Omental fat pad (tissue), 4 donors: ENCODE results near the gene CCNJ. TPM values are rescaled to one million over a fixed set of nuclear protein-coding genes. Genes with fewer than 3 reads are reported as not detected.

Source experiments
- ATAC-seq: fragments of 150-250 bp; one replicate; pipeline ENCODE4 v1.9.1; 2016; ENCODE audit warnings: mild to moderate bottlenecking, moderate library complexity; ENCODE audit not compliant: low FRiP score
- DNase-seq: peaks from one replicate; pipeline ENCODE4 v3.0.0-alpha.2; 2019; ENCODE audit warnings: low spot score
- total RNA-seq, 4 donors: library from RNA; depleted of rRNA; stranded (reverse); fragments of >200 nt; gene quantifications; one replicate each; pipeline ENCODE4 v1.1.0, GENCODE V29; 2016
- TF ChIP-seq, protein P1 (sequence below), 3 donors: fragments of 450-650 bp; IDR thresholded peaks; one replicate each; pipeline ENCODE4 v1.5.1; 2016 to 2017; ENCODE audit warnings: antibody characterized with exemption in 3 of 3, mild to moderate bottlenecking in 3 of 3, moderate library complexity in 2 of 3

The CCNJ gene
- total RNA-seq, 4 donors from 2014 or later, result 3.8 to 12.1 (median 5.1) TPM

DNA sequence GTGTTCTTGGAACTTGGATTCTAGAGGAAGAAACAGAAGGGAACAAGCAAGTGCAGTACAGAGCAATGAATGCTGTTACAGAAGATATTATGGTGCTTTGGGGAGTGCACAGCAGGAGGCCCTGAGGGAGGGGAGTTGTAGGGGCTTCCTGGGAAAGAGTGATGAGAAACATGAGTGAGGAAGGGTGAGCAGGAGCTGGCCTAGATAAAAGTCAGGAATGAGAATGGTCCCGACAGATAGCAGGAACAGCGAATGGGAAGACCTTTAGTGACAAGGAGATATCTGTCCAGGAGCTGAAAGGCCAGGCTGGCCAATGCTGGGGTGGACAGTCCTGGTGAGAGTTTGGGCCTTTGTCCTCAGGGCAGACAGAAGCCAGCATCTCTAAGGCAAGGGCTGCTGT lies 20.6 kb upstream of the CCNJ start:
- DNase-seq (no peak), ATAC-seq (no peak)
- TF ChIP-seq, protein P1, sequence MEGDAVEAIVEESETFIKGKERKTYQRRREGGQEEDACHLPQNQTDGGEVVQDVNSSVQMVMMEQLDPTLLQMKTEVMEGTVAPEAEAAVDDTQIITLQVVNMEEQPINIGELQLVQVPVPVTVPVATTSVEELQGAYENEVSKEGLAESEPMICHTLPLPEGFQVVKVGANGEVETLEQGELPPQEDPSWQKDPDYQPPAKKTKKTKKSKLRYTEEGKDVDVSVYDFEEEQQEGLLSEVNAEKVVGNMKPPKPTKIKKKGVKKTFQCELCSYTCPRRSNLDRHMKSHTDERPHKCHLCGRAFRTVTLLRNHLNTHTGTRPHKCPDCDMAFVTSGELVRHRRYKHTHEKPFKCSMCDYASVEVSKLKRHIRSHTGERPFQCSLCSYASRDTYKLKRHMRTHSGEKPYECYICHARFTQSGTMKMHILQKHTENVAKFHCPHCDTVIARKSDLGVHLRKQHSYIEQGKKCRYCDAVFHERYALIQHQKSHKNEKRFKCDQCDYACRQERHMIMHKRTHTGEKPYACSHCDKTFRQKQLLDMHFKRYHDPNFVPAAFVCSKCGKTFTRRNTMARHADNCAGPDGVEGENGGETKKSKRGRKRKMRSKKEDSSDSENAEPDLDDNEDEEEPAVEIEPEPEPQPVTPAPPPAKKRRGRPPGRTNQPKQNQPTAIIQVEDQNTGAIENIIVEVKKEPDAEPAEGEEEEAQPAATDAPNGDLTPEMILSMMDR (IDR thresholded peaks at IDR 0.05), result no peak

DNA sequence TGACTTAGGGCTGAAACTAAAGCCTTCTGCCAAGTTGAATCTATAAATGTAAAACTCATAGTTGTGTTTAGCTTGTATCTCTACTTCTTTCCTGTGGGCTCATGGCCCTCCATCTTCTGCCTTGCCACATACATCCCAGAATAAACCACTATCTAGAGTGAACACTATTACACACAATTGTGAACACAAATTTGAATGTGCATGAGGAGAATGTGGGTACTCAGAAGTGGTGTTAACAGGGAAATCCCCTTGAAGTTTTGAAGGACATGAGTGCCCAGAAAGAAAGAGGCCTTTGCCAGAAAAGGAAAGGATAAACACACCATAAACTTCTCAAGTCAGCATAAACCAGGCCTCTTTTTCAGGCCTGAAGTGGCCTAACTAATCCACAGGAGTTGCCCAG lies 20.2 kb upstream of the CCNJ start:
- TF ChIP-seq, protein P1 (IDR thresholded peaks at IDR 0.05), result no peak
- ATAC-seq (no peak), DNase-seq (no peak)

DNA sequence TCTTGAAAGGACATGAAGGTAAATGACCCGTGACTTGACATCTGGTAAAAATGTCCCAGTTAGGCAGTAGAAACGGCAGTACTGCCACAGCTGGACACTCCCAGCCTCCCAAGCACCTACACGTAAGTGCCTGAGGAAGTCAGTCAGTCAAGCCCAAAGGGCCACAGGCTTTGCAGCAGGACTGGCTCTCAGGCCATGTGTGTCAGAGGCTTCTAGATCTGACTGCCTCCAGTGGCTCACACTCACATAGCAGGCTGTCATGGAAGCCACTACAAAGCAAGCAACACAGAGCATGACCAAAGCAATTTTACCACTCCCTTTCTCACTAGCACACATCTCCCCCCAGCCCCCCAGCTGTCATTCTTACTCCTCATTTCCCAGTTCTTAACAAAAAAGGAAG lies 17.8 kb upstream of the CCNJ start:
- TF ChIP-seq, protein P1 (IDR thresholded peaks at IDR 0.05), result no peak
- DNase-seq, result no peak
- no peak for ATAC-seq

DNA sequence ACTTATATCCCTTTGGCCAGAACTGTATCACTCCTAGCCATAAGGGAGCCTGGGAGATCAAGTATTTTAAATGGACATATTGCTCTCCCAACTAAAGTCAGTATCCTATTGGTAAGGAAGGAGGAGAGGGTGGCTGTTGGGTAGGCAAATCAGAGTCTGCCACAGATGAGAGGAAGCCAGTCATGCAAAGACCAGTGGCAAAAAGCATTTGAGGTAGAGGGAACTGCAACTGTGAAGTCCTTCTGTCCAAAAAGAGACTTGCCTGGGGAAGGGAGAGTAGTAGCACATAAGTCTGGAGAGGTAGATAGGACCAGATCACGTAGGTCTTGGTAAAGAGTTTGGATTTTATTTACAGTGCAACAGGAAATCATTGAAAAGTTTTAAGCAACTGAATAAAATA lies 8.8 kb upstream of the CCNJ start:
- TF ChIP-seq, protein P1 (IDR thresholded peaks at IDR 0.05), result no peak
- no peak for DNase-seq
- no peak for ATAC-seq

DNA sequence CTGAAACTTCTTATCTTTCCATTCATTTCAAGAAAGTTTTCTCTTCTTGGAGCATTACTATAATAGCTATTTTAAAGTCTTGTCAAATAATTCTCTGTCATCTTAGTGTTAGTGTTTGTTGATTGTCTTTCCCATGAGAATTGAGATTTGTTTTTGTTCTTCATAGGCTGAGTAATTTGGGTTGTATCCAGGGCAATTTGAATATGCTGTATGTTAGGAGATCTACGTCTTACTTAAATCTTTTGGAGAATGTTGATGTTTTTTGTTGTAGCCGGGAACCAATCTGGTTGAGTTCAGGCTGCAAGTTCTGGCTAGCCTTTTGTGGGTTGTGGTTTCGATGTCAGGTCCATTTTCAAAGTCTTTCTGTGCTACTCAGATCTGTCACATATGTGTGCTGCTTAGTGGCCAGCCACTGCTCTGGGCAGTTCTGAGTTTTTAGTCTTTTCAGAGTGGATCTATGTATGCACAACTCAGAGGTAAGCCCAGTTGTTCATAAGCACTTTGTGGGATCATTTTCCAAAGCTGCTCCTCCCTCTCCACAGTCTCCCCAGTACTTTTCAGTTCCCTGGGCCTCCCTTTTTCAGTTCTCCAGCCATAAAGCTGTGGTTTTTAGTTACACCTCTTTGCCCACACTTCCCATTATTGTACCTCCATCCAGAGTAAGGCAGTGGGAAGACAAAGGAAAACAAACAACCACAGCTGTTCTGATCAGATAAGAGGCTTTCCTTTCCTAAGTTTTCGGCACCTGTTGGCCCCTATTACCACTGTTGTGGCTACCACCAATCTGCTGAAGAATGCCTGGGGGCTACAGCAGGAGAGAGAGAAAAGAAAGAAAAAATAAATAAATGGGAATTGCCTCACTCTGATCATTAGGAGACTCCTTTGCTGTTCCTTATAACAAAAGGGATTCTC lies 4.7 kb upstream of the CCNJ start:
- TF ChIP-seq, protein P1 (IDR thresholded peaks at IDR 0.05), result no peak

DNA sequence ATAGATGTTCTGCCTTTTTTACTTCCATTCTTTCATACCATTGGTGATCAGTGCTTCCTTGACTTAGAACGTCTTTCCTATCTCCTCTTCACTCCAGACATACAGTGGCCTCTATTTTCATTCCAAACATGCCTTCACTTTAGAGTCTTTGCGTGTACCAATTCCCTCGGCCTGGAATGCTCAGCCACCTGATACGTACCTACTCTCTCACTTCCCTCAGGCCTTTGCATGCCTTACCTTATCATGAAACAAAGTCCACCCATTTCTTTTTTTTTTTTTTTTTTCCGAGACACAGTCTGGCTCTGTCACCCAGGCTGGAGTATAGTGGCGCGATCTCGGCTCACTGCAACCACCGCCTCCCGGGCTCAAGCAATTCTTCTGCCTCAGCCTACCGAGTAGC lies 2.2 kb upstream of the CCNJ start:
- TF ChIP-seq, protein P1 (IDR thresholded peaks at IDR 0.05), result no peak
- ATAC-seq (no peak), DNase-seq (no peak)

More for the DNA sequence above, 4.7 kb upstream of the CCNJ start:
- ATAC-seq, result no peak
- DNase-seq, result no peak
